HEK293T (cell line): ENCODE data around the gene CISTR.

Experiments used
- CTCF ChIA-PET: fragments of 350-600 bp; formaldehyde crosslinking; extraction: SDS; loops from one replicate; lab custom pipeline; 2021; ENCODE audit warnings: antibody characterized with exemption, inconsistent platforms; lab: Yijun Ruan, JAX
- POLR2A ChIA-PET: fragments of 350-600 bp; formaldehyde crosslinking; extraction: SDS; loops from one replicate; lab custom pipeline; 2020; ENCODE audit warnings: antibody characterized with exemption, inconsistent platforms; lab: Yijun Ruan, JAX
- DNase-seq: peaks from one replicate; pipeline ENCODE4 v3.0.0; 2012; ENCODE audit warnings: mixed read lengths; ENCODE audit errors: extremely low spot score
- ARNT ChIP-seq: fragments of 450-650 bp; IDR thresholded peaks from 2 replicates; pipeline ENCODE4 v1.6.1; 2017; ENCODE audit warnings: mild to moderate bottlenecking
- BHLHE40 ChIP-seq: fragments of 450-650 bp; IDR thresholded peaks from 2 replicates; pipeline ENCODE4 v1.6.1; 2016; ENCODE audit warnings: mild to moderate bottlenecking, moderate library complexity, borderline replicate concordance
- CTBP1 ChIP-seq: fragments of 450-650 bp; IDR thresholded peaks from 2 replicates; pipeline ENCODE4 v1.6.1; 2016; ENCODE audit warnings: borderline replicate concordance
- ELF4 ChIP-seq: fragments of 450-650 bp; IDR thresholded peaks from 2 replicates; pipeline ENCODE4 v1.6.1; 2017; ENCODE audit warnings: antibody characterized with exemption
- FOXA1 ChIP-seq: fragments of 450-650 bp; IDR thresholded peaks from 2 replicates; pipeline ENCODE4 v1.6.1; 2016; ENCODE audit warnings: mild to moderate bottlenecking
- FOXK2 ChIP-seq: fragments of 450-650 bp; IDR thresholded peaks from 2 replicates; pipeline ENCODE4 v1.6.1; 2016; ENCODE audit warnings: mild to moderate bottlenecking
- FOXM1 ChIP-seq: fragments of 450-650 bp; IDR thresholded peaks from 2 replicates; pipeline ENCODE4 v1.6.1; 2017; ENCODE audit warnings: mild to moderate bottlenecking, borderline replicate concordance
- HDGF ChIP-seq: fragments of 450-650 bp; IDR thresholded peaks from 2 replicates; pipeline ENCODE4 v1.6.1; 2017; ENCODE audit warnings: antibody characterized with exemption, borderline replicate concordance
- L3MBTL2 ChIP-seq: fragments of 450-650 bp; conservative IDR thresholded peaks from 2 replicates; pipeline ENCODE4 v1.6.1; 2016; ENCODE audit warnings: mild to moderate bottlenecking
- LEF1 ChIP-seq: fragments of 450-650 bp; IDR thresholded peaks from 2 replicates; pipeline ENCODE4 v1.6.1; 2017; ENCODE audit warnings: mild to moderate bottlenecking, borderline replicate concordance
- NFRKB ChIP-seq: fragments of 450-650 bp; IDR thresholded peaks from 2 replicates; pipeline ENCODE4 v1.6.1; 2016; ENCODE audit warnings: mild to moderate bottlenecking, moderate library complexity
- SP1 ChIP-seq: fragments of 450-650 bp; IDR thresholded peaks from 2 replicates; pipeline ENCODE4 v1.6.1; 2017
- SUZ12 ChIP-seq: fragments of 450-650 bp; IDR thresholded peaks from 2 replicates; pipeline ENCODE4 v1.6.1; 2016; ENCODE audit warnings: mild to moderate bottlenecking
- TARDBP ChIP-seq: fragments of 450-650 bp; IDR thresholded peaks from 2 replicates; pipeline ENCODE4 v1.6.1; 2016
- ZNF384 ChIP-seq: fragments of 450-650 bp; IDR thresholded peaks from 2 replicates; pipeline ENCODE4 v1.6.1; 2016
- TF ChIP-seq, protein P1 (sequence below): fragments of 450-650 bp; IDR thresholded peaks from 2 replicates; pipeline ENCODE4 v1.6.1; 2016

The CISTR gene

DNA sequence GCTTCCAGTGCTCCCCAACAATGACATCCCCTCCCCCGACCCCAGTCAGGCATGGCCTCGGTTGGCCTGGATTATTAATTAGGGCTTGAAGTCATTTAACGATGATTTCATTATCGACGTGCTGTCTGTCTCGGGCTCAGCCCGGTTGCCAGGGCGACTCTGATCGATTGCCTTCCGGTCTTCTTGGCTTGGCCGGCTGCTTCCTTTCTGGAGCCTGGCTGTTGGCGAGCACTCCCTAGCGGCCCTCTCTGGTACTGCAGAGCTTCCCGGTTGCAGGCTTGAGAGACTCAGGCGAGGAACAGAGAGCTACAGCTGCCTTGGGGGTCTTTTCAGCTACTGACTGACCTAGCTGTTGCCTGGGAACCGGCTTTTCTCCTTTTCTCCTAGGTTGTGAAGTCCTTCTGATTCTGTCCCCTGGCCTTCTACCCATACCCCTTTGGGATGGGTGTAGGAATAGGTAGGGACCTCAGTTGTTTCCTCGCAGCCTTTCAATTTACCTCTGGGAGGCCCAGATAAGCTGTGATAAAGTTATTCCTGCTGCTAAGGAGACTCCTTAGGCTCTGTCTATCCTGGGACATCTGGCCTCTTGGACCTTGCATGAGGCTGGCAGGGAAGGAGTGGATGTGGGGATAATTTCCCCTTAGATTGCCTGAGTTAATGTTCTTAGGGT lies 5.5 kb upstream of the CISTR start:
- no peak for TF ChIP-seq L3MBTL2
- no peak for TF ChIP-seq SP1
- TF ChIP-seq CTBP1 = no peak
- TF ChIP-seq ARNT = no peak
- TF ChIP-seq FOXA1 = no peak
- no peak for TF ChIP-seq ELF4
- TF ChIP-seq, protein P1, sequence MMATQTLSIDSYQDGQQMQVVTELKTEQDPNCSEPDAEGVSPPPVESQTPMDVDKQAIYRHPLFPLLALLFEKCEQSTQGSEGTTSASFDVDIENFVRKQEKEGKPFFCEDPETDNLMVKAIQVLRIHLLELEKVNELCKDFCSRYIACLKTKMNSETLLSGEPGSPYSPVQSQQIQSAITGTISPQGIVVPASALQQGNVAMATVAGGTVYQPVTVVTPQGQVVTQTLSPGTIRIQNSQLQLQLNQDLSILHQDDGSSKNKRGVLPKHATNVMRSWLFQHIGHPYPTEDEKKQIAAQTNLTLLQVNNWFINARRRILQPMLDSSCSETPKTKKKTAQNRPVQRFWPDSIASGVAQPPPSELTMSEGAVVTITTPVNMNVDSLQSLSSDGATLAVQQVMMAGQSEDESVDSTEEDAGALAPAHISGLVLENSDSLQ = peak; percentile 88
- POLR2A ChIA-PET = interaction anchor here (0.6 to 1.3 kb wide), 4 partner anchors 11 to 236 kb away, joined by 3 read pairs; no protein-coding TSS in a partner anchor
- CTCF ChIA-PET = interaction anchor here (0.6 to 3.3 kb wide), 27 partner anchors 9 to 552 kb away, joined by 3 to 27 read pairs (median 4); partner anchors contain the start of genes ATP5MC2 and HOXC13
- peak; percentile 88 for DNase-seq

DNA sequence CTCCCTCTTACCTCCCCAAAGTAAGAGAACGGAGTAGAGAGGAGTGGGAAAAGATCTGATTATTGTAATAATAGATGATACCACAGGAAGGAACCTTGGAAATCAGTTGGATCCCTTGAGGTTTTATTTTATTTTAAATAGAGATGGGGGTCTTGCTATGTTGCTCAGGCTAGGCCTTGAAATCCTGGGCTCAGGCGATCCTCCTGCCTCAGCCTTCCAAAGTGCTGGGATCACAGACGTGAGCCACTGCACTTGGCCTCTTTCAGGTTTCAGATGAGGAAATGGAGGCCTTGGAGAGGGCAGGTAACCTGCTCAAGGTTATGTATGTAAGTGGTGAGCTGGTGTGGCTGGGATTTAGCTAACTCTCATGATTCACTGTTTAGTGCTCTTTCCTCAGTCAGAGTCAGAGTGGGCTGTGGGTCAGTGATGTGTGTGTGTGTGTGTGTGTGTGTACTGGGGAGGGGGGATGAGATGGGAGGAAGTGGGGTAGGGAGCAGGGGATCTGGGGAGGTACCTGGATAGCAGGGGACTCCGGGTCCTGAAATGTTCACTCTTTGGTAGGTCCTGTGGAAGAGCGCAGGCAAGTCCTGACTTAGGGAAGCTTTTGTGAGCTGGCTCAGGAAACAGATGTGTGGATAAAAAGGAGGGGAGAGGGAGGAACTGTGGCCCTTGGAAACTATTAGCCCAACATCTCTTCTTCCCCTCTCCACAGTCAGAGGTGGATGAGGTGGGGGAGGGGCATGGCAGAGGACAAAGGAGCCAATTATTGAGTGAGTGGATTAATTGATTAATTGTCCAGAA lies 4.7 kb upstream of the CISTR start:
- ChIA-PET CTCF (interaction anchor here (0.6 to 3.3 kb wide), 20 partner anchors 9 to 551 kb away, joined by 3 to 27 read pairs (median 4); partner anchors contain the start of genes ATP5MC2 and HOXC10), POLR2A (interaction anchor here (1.0 to 1.3 kb wide), 2 partner anchors 21 to 61 kb away, joined by 3 read pairs; no protein-coding TSS in a partner anchor)
- TF ChIP-seq ZNF384 = no peak
- TF ChIP-seq FOXK2 = no peak
- TF ChIP-seq, protein P1 = no peak
- no peak for TF ChIP-seq LEF1
- TF ChIP-seq L3MBTL2 = no peak
- TF ChIP-seq TARDBP = no peak
- TF ChIP-seq BHLHE40 = no peak

GRCh38 chr12:53755893-53756292 lies 4.1 kb upstream of the CISTR start:
- no peak for DNase-seq
- CTCF ChIA-PET = interaction anchor here (0.6 to 3.3 kb wide), 6 partner anchors 9 to 229 kb away, joined by 3 to 22 read pairs (median 4); partner anchors contain the start of gene HOXC10
- TF ChIP-seq LEF1 (no peak), HDGF (no peak), TARDBP (no peak), SUZ12 (no peak), BHLHE40 (no peak)
- POLR2A ChIA-PET = no interaction called here

More for the DNA sequence above, 4.7 kb upstream of the CISTR start:
- no peak for DNase-seq

- CTCF ChIA-PET = interaction anchor here (0.8 to 3.3 kb wide), 5 partner anchors 9 to 230 kb away, joined by 3 to 22 read pairs (median 5); partner anchors contain the start of gene HOXC10
- POLR2A ChIA-PET = no interaction called here
- DNase-seq = no peak
- no peak for TF ChIP-seq ZNF384
- TF ChIP-seq, protein P1 = peak; percentile 30; the same call in 1 of the 2 replicates
- TF ChIP-seq LEF1 = no peak
- no peak for TF ChIP-seq FOXM1
- TF ChIP-seq FOXK2 = no peak
- no peak for TF ChIP-seq BHLHE40
Measured at GRCh38 chr12:53755451-53755891, 3.7 kb upstream of the CISTR start.

GRCh38 chr12:53754633-53755264 lies 3.0 kb upstream of the CISTR start:
- TF ChIP-seq NFRKB (no peak), LEF1 (no peak), CTBP1 (no peak), FOXM1 (no peak), ELF4 (no peak)
- TF ChIP-seq, protein P1 = no peak
- no peak for DNase-seq
- ChIA-PET POLR2A (no interaction called here), CTCF (interaction anchor here (1.6 to 3.3 kb wide), 2 partner anchors 8 to 11 kb away, joined by 3 to 22 read pairs; no protein-coding TSS in a partner anchor)
